Naive thymus-derived CD4-positive, alpha-beta T cell (primary cell): ENCODE measurements around the gene CLEC10A. TPM values are rescaled to one million over a fixed set of nuclear protein-coding genes. Genes with fewer than 3 reads are reported as not detected.

Source experiments
- ATAC-seq: fragments of 150-1000 bp; cut with Tn5 transposase; 2 replicates; pipeline ENCODE4 v1.10.0; 2021; ENCODE audit warnings: mild to moderate bottlenecking, moderate library complexity
- CTCF ChIA-PET: fragments of 350-600 bp; sonication (Branson Sonifier 250); formaldehyde crosslinking; loops from one replicate; lab custom pipeline; 2021; ENCODE audit warnings: antibody characterized with exemption; lab: Charles Lee
- POLR2A ChIA-PET: fragments of 350-600 bp; sonication (Branson Sonifier 250); formaldehyde crosslinking; loops from one replicate; lab custom pipeline; 2021; ENCODE audit warnings: antibody characterized with exemption, inconsistent platforms; lab: Charles Lee
- DNase-seq, 9 donors: peaks; one replicate each; pipeline versions ENCODE4 v3.0.0 to v3.0.0-alpha.2; 2020 to 2022; ENCODE audit warnings: mixed read lengths in 1 of 9
- H3K27ac ChIP-seq: one replicate; pipeline ENCODE4 v1.7.0; 2013; ENCODE audit warnings: mild to moderate bottlenecking, low read depth, low read length, moderate library complexity
- H3K27me3 ChIP-seq, 2 donors: one replicate each; pipeline ENCODE4 v1.7.0; 2013; ENCODE audit warnings: low read length in 2 of 2, mild to moderate bottlenecking in 2 of 2, moderate library complexity in 2 of 2; ENCODE audit not compliant: control insufficient read depth in 2 of 2, insufficient read depth in 2 of 2
- H3K36me3 ChIP-seq, 3 experiments: 1 replicate in 2 of 3; 2 replicates in 1 of 3; pipeline ENCODE4 v1.7.0; 2013; ENCODE audit warnings: low read length in 3 of 3, mild to moderate bottlenecking in 3 of 3, moderate library complexity in 1 of 3; ENCODE audit not compliant: insufficient read depth in 3 of 3, control insufficient read depth in 2 of 3
- H3K4me1 ChIP-seq, 2 donors: one replicate each; pipeline ENCODE4 v1.7.0; 2013; ENCODE audit warnings: low read length in 2 of 2, mild to moderate bottlenecking in 2 of 2, moderate library complexity in 1 of 2; ENCODE audit not compliant: control insufficient read depth in 2 of 2, insufficient read depth in 2 of 2
- H3K4me3 ChIP-seq: 2 replicates; pipeline ENCODE4 v1.7.0; 2013; ENCODE audit warnings: mild to moderate bottlenecking, low read length
- H3K9me3 ChIP-seq, 3 experiments: 1 replicate in 2 of 3; 2 replicates in 1 of 3; pipeline ENCODE4 v1.7.0; 2013; ENCODE audit warnings: low read length in 3 of 3; ENCODE audit not compliant: control insufficient read depth in 2 of 3
- H3K27ac Mint-ChIP-seq, 9 donors: one replicate each; pipeline ENCODE4 v1.8.0; 2020 to 2022; ENCODE audit warnings: mixed read lengths in 9 of 9, mild to moderate bottlenecking in 8 of 9, moderate library complexity in 5 of 9, inconsistent platforms in 2 of 9
- H3K27me3 Mint-ChIP-seq, 5 donors: one replicate each; pipeline ENCODE4 v1.8.0; 2021 to 2022; ENCODE audit warnings: mixed read lengths in 5 of 5, mild to moderate bottlenecking in 1 of 5
- H3K36me3 Mint-ChIP-seq, 5 donors: one replicate each; pipeline ENCODE4 v1.8.0; 2020 to 2022; ENCODE audit warnings: mixed read lengths in 5 of 5, mild to moderate bottlenecking in 3 of 5, inconsistent platforms in 1 of 5
- H3K4me1 Mint-ChIP-seq, 7 donors: one replicate each; pipeline ENCODE4 v1.8.0; 2020 to 2022; ENCODE audit warnings: mixed read lengths in 7 of 7, mild to moderate bottlenecking in 3 of 7, inconsistent platforms in 1 of 7
- H3K4me3 Mint-ChIP-seq, 10 donors: one replicate each; pipeline ENCODE4 v1.8.0; 2020 to 2022; ENCODE audit warnings: mild to moderate bottlenecking in 10 of 10, mixed read lengths in 10 of 10, moderate library complexity in 6 of 10, inconsistent platforms in 2 of 10
- H3K9me3 Mint-ChIP-seq, 11 donors: one replicate each; pipeline ENCODE4 v1.8.0; 2020 to 2022; ENCODE audit warnings: mixed read lengths in 11 of 11, mild to moderate bottlenecking in 4 of 11, inconsistent platforms in 1 of 11, moderate library complexity in 1 of 11
- intact Hi-C, 2 donors: fragments of 100-400 bp; cut with micrococcal nuclease; formaldehyde crosslinking; loops; one replicate each; pipeline ENCODE4 v1.15.1; 2023
- polyA plus RNA-seq, 2 donors: library from polyadenylated mRNA; unstranded; fragments of 300-500 nt; fragmentation: Illumina TruSeq; gene quantifications; one replicate each; pipeline ENCODE4 v1.2.3, GENCODE V29; 2021
- total RNA-seq, 6 experiments: library from RNA in 5 of 6; stranded (reverse) in 5 of 6; gene quantifications; 1 replicate in 5 of 6; 2 replicates in 1 of 6; pipeline ENCODE4 v1.2.3 and lab custom pipeline; 2021 to 2026

The CLEC10A gene
- total and polyA plus RNA-seq, 7 experiments from 2014 or later = 1.4 to 10.6 (median 4.9) TPM; not detected in 3

DNA sequence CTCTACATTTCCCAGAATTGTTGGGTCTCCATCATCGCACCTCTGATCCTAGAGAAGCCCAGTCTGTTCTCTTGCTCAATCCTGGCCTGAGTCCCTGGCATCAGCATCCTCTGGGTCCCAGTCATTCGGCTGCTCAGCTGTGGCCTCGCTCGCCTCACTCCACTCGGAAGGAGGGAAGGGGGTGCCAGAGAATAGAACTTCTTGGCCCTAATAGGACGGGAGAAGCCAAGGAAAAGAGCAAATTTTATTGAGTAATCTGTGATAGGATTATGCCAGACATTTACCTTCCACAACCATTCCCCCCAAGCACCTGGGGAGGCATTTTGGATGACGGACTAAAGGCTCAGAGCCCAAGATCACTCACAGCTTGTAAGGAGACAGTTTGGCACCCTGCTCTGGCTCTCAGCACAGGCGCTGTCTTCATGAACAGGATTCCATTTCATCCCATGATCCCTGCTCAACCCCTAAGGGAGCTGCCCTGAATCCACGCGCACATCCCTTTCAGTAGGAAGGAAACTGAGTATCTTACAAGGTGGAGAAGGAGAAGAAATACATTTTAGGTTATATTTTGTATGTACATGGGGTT, 498 bp upstream of the CLEC10A start:
- ATAC-seq = no peak
- Histone ChIP-seq H3K27ac (no peak overlapping the region), H3K9me3 (no peaks in the 10 kb centered on the region), H3K36me3 (no peaks in the 10 kb centered on the region), H3K4me1 (peaks cover 5 to 10% of the 10 kb centered on the region in 2 donors), H3K4me3 (no peak overlapping the region), H3K27me3 (no peaks in the 10 kb centered on the region)
- Mint-ChIP-seq H3K36me3 (no peaks in the 10 kb centered on the region), H3K9me3 (peaks cover 0 to 2% (median 0%) of the 10 kb centered on the region in 11 donors), H3K27ac (no peak overlapping the region), H3K27me3 (peaks cover 0 to 26% (median 6%) of the 10 kb centered on the region in 5 donors), H3K4me1 (peaks cover 10 to 36% (median 30%) of the 10 kb centered on the region in 7 donors), H3K4me3 (no peak overlapping the region)
- POLR2A ChIA-PET = no interaction called here
- no peak for DNase-seq
- intact Hi-C loops = no loop called here
- CTCF ChIA-PET = no interaction called here

DNA sequence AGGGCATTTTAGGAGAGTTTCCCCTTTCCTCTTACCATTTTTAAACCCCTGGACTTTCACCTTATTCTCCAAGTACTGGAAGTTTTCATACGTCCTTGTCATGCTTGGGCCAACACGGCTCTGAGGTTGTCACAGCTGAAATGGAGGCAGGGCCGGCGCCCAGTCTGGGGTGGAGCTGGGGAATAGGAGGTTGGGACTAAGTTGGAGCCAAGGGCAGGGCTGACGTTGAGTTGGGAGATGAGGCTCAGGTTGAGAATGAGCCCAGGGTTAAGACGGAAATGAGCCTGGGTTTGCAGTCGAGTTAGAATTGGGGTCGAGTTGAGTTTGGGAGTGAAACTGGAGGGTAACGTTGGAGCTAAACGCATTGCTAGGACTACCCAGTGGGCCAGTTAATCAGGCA, 1.3 kb downstream of the CLEC10A start:
- DNase-seq (no peak), ATAC-seq (no peak)
- Mint-ChIP-seq H3K36me3 (no peaks in the 10 kb centered on the region), H3K4me1 (peaks cover 5 to 26% (median 22%) of the 10 kb centered on the region in 7 donors), H3K27ac (peak overlapping the region in 1 of 9 donors; percentile 18), H3K9me3 (peaks cover 0 to 2% (median 0%) of the 10 kb centered on the region in 11 donors), H3K27me3 (peaks cover 0 to 17% (median 5%) of the 10 kb centered on the region in 5 donors), H3K4me3 (peak overlapping the region in 1 of 10 donors; percentile 16)
- H3K4me3 ChIP-seq = no peak overlapping the region
- intact Hi-C loops = no loop called here
- peaks cover 5 to 10% of the 10 kb centered on the region in 2 donors for H3K4me1 ChIP-seq
- ChIA-PET POLR2A (no interaction called here), CTCF (no interaction called here)
- no peaks in the 10 kb centered on the region for H3K36me3 ChIP-seq
- no peaks in the 10 kb centered on the region for H3K9me3 ChIP-seq
- H3K27me3 ChIP-seq = no peaks in the 10 kb centered on the region
- H3K27ac ChIP-seq = no peak overlapping the region

- H3K27me3 ChIP-seq = no peaks in the 10 kb centered on the region
- no peak overlapping the region for H3K27ac ChIP-seq
- Mint-ChIP-seq H3K36me3 (no peaks in the 10 kb centered on the region), H3K27me3 (peaks cover 0 to 15% (median 0%) of the 10 kb centered on the region in 5 donors), H3K9me3 (peaks cover 0 to 2% (median 0%) of the 10 kb centered on the region in 11 donors), H3K4me3 (no peak overlapping the region), H3K4me1 (peaks cover 5 to 22% (median 18%) of the 10 kb centered on the region in 7 donors), H3K27ac (peak overlapping the region in 1 of 9 donors; percentile 43)
- DNase-seq (no peak), ATAC-seq (no peak)
- H3K4me3 ChIP-seq = no peak overlapping the region
- no peaks in the 10 kb centered on the region for H3K36me3 ChIP-seq
- intact Hi-C loops = no loop called here
- ChIA-PET CTCF (no interaction called here), POLR2A (no interaction called here)
- H3K4me1 ChIP-seq = peaks cover 5 to 10% of the 10 kb centered on the region in 2 donors
- H3K9me3 ChIP-seq = no peaks in the 10 kb centered on the region
Observed at GRCh38 chr17:7077911-7078546, 2.0 kb downstream of the CLEC10A start.

GRCh38 chr17:7074931-7075330, 5.1 kb downstream of the CLEC10A start:
- no peak for DNase-seq

DNA sequence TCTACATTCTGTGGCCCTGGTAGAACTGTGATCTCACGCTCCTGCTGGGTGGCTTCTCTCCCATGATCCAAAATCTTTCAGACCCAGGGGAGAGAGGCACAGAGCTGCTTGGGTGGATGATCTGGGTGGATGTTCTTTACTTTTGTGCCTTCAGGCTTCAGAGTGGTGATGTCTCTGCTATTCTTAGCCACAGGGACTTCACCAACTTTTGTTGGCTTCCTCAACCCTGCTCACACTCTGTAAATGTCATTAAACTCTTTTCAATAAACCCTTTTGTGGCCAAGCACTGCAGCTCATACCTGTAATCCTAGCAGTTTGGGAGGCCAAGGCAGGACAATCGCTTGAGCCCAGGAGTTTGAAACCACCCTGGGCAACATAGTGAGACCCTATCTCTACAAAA, 7.6 kb downstream of the CLEC10A start:
- H3K4me3 Mint-ChIP-seq = no peak overlapping the region
- Histone ChIP-seq H3K36me3 (no peaks in the 10 kb centered on the region), H3K27ac (no peak overlapping the region), H3K4me3 (no peak overlapping the region), H3K4me1 (no peaks in the 10 kb centered on the region), H3K27me3 (no peaks in the 10 kb centered on the region), H3K9me3 (peaks cover 0 to 8% (median 0%) of the 10 kb centered on the region in 3 experiments)
- ATAC-seq (no peak), DNase-seq (no peak)
- intact Hi-C loops = no loop called here
- peaks cover 0 to 17% (median 0%) of the 10 kb centered on the region in 5 donors for H3K27me3 Mint-ChIP-seq
- H3K9me3 Mint-ChIP-seq = peaks cover 9 to 20% (median 12%) of the 10 kb centered on the region in 11 donors
- POLR2A ChIA-PET = no interaction called here
- H3K27ac Mint-ChIP-seq = no peak overlapping the region
- CTCF ChIA-PET = no interaction called here
- H3K4me1 Mint-ChIP-seq = no peaks in the 10 kb centered on the region
- peaks cover 0 to 16% (median 10%) of the 10 kb centered on the region in 5 donors for H3K36me3 Mint-ChIP-seq

More at GRCh38 chr17:7074931-7075330, 5.1 kb downstream of the CLEC10A start:
- no peaks in the 10 kb centered on the region for H3K36me3 ChIP-seq
- Mint-ChIP-seq H3K4me3 (no peak overlapping the region), H3K27ac (no peak overlapping the region), H3K27me3 (peaks cover 0 to 15% (median 0%) of the 10 kb centered on the region in 5 donors), H3K4me1 (peaks cover 0 to 6% (median 0%) of the 10 kb centered on the region in 7 donors), H3K36me3 (no peaks in the 10 kb centered on the region), H3K9me3 (no peaks in the 10 kb centered on the region)
- no peak for ATAC-seq
- intact Hi-C loops = no loop called here
- no peak overlapping the region for H3K4me3 ChIP-seq
- CTCF ChIA-PET = interaction anchor here (1.2 kb wide), 1 partner anchor 62 kb away, joined by 3 read pairs; no protein-coding TSS in a partner anchor
- no peak overlapping the region for H3K27ac ChIP-seq
- H3K4me1 ChIP-seq = no peaks in the 10 kb centered on the region
- no peaks in the 10 kb centered on the region for H3K27me3 ChIP-seq
- no peaks in the 10 kb centered on the region for H3K9me3 ChIP-seq
- POLR2A ChIA-PET = no interaction called here

DNA sequence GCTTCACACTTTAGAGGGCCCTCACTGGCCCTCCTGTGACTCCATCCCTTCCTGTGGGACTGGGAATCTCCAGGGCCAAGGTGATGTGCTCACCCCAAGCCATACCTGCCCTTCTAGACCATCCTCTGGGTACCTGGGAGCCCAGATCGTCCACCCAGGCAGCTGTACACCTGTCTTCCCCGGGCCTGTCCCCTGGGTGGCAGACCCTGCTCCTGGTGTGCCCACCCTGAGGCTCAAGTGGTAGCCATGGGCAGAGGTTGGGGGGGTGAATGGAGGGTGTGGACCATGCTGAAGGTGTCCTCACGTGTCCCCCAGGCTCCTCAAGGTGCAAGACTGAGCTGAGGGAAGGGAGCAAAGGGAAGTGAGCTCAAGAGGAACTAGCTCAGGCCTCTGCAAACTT, 9.3 kb downstream of the CLEC10A start:
- H3K4me3 Mint-ChIP-seq = no peak overlapping the region
- Histone ChIP-seq H3K4me3 (no peak overlapping the region), H3K4me1 (no peaks in the 10 kb centered on the region), H3K36me3 (no peaks in the 10 kb centered on the region), H3K9me3 (peaks cover 0 to 8% (median 0%) of the 10 kb centered on the region in 3 experiments), H3K27ac (no peak overlapping the region), H3K27me3 (no peaks in the 10 kb centered on the region)
- CTCF ChIA-PET = no interaction called here
- POLR2A ChIA-PET = no interaction called here
- intact Hi-C loops = no loop called here
- peaks cover 9 to 31% (median 15%) of the 10 kb centered on the region in 11 donors for H3K9me3 Mint-ChIP-seq
- H3K36me3 Mint-ChIP-seq = peaks cover 0 to 20% (median 12%) of the 10 kb centered on the region in 5 donors
- ATAC-seq (no peak), DNase-seq (no peak)
- H3K27me3 Mint-ChIP-seq = peaks cover 0 to 17% (median 0%) of the 10 kb centered on the region in 5 donors
- peaks cover 0 to 3% (median 0%) of the 10 kb centered on the region in 7 donors for H3K4me1 Mint-ChIP-seq
- no peak overlapping the region for H3K27ac Mint-ChIP-seq
